ENCODE data around the gene TH.

GRCh38 chr11:2205981-2206690 is 34.5 kb upstream of the TH start:
- TF ChIP-seq CTCF (IDR thresholded peaks at IDR 0.05) (no peak), POLR2AphosphoS5 (IDR thresholded peaks at IDR 0.05) (no peak)

All from suprapubic skin (tissue), 3 donors.